Heart left ventricle (tissue), 13 donors: ENCODE results near the gene SIRT6.

ENCODE experiments used
- CTCF ChIP-seq, 12 donors: fragments of 200-600 bp; sonication (generic) in 4 of 12; IDR thresholded peaks; one replicate each; pipeline versions ENCODE4 v1.5.0 to v1.8.0; 2018 to 2022; ENCODE audit warnings: antibody characterized with exemption in 12 of 12, mild to moderate bottlenecking in 5 of 12
- POLR2A ChIP-seq, 2 donors: fragments of 450-650 bp; IDR thresholded peaks; one replicate each; pipeline ENCODE4 v1.6.1; 2017; ENCODE audit warnings: antibody characterized with exemption in 2 of 2, mild to moderate bottlenecking in 2 of 2, moderate library complexity in 2 of 2
- donor health status: ischemic (EF 13 %, LVEDD 7.1; RV severe dilation, severe dysfunction).
- donor health status: DM: no; HTN: yes; CAD: no.
- donor health status: DM: no; HTN: no; CAD: no.
- donor health status: ischemic (EF 25% LVEDD 6.9; RV normal size, moderate dysfunction).
- donor health status: ischemic (EF 25% LVEDD 5.7; RV mildly dilated, moderate dysfunction).
- donor health status: ischemic (EF 35%, LVEDD 5.7; RV mildly dilated, moderate dysfunction).
- donor health status: nonischemic (EF 11% LVEDD 7.7; RV severe dilation, severe dysfunction).
- donor health status: DM: yes; HTN: yes; CAD: no.
- donor health status: PGD.
- donor health status: ischemic (EF 29% LVEDD 5.4; RV normal size, mild dysfunction).
- donor health status: nonischemic (EF 23%, LVEDD 6.1; RV moderate dilation, normal function).

GRCh38 chr19:4196009-4196408 is 13.6 kb upstream of the SIRT6 start:
- no peak for TF ChIP-seq CTCF (IDR thresholded peaks at IDR 0.05)
- no peak for TF ChIP-seq POLR2A (IDR thresholded peaks at IDR 0.05)
